ENCODE results near the gene TEX55. TPM values are rescaled to one million over a fixed set of nuclear protein-coding genes. Genes with fewer than 3 reads are reported as not detected.
A peak's percentile ranks its signal among the peaks of the same experiment; 100 is the strongest.

Gene TEX55
- total and polyA plus RNA-seq, 2 experiments from 2014 or later = 0.17 TPM; not detected in 1

GRCh38 chr3:119125742-119126504, 20.0 kb upstream of the TEX55 start:
- peaks cover 13% of the 10 kb centered on the region for H3K9me2 ChIP-seq (ENCODE audit: insufficient read depth)

More at GRCh38 chr3:119125742-119126504, 20.0 kb upstream of the TEX55 start:
- Mint-ChIP-seq H3K9me3 (peaks cover 10% of the 10 kb centered on the region), H3K27me3 (ENCODE audit: insufficient read depth, low read depth, poor library complexity) (peaks cover 1% of the 10 kb centered on the region), H3K4me3 (no peak overlapping the region), H3K36me3 (ENCODE audit: low read depth) (peaks cover 10% of the 10 kb centered on the region), H3K27ac (no peak overlapping the region), H3K4me1 (peaks cover 5% of the 10 kb centered on the region; the same call in 2 of the 3 replicates)
- Histone ChIP-seq H3F3A (replicated peaks; ENCODE audit: low read depth) (no peaks in the 10 kb centered on the region), H3K27me3 (ENCODE audit: insufficient read depth) (no peaks in the 10 kb centered on the region), H4K20me1 (replicated peaks; ENCODE audit: insufficient read depth) (no peaks in the 10 kb centered on the region), H3K79me2 (replicated peaks; ENCODE audit: insufficient read depth) (no peaks in the 10 kb centered on the region), H3K4me1 (ENCODE audit: insufficient read depth) (peaks cover 9% of the 10 kb centered on the region; the same call in 1 of the 2 replicates), H3K4me2 (no peak overlapping the region), H3K27ac (ENCODE audit: low read depth) (no peak overlapping the region), H2AFZ (peak overlapping the region; percentile 56; the same call in 1 of the 2 replicates), H3K36me3 (ENCODE audit: insufficient read depth) (no peaks in the 10 kb centered on the region), H3K4me3 (no peak overlapping the region)
- ATAC-seq (peak; percentile 26), DNase-seq (ENCODE audit: low spot score) (peak; percentile 8)
- TF ChIP-seq CREB1 (CRISPR knock-in tag; IDR thresholded peaks at IDR 0.05; ENCODE audit: low read depth) (no peak), REST (IDR thresholded peaks at IDR 0.05; ENCODE audit: unreplicated experiment) (no peak), ZNF462 (CRISPR knock-in tag; IDR thresholded peaks at IDR 0.05) (no peak), STAT1 (IDR thresholded peaks at IDR 0.05; ENCODE audit: unreplicated experiment) (no peak), ETS1 (IDR thresholded peaks at IDR 0.05) (no peak), ZNF331 (CRISPR knock-in tag; IDR thresholded peaks at IDR 0.05; ENCODE audit: low read depth) (no peak), NANOG (IDR thresholded peaks at IDR 0.05; ENCODE audit: borderline replicate concordance) (no peak), JUNB (IDR thresholded peaks at IDR 0.05; ENCODE audit: unreplicated experiment) (no peak), POLR2AphosphoS5 (IDR thresholded peaks at IDR 0.05; ENCODE audit: low read depth) (no peak), CTCF (conservative IDR thresholded peaks at IDR 0.05; ENCODE audit: low read depth in 2 of 2) (no peak), EZH2phosphoT487 (IDR thresholded peaks at IDR 0.05; ENCODE audit: unreplicated experiment) (no peak)

Data from GM23338 (cell line).